ENCODE data around the gene CISTR.
"Not testable (repeated sequence)": the region's sequence is repeated elsewhere in the genome, so short reads cannot be mapped to it uniquely, and the experiment has no call there.

Gene CISTR

GRCh38 chr12:53777936-53778644 is 26.3 kb upstream of the CISTR start:
- no peak overlapping the region for H3K27ac Mint-ChIP-seq
- no peaks in the 10 kb centered on the region for H3K9me3 Mint-ChIP-seq
- peaks cover 67% of the 10 kb centered on the region for H3K27me3 Mint-ChIP-seq
- no peak overlapping the region for H3K4me3 Mint-ChIP-seq
- no peaks in the 10 kb centered on the region for H3K4me1 Mint-ChIP-seq (ENCODE audit: low read depth)
- H3K36me3 Mint-ChIP-seq (ENCODE audit: low read depth) = no peaks in the 10 kb centered on the region
- intact Hi-C loops (cut with micrococcal nuclease) = no loop called here

- Mint-ChIP-seq H3K4me1 (ENCODE audit: low read depth) (no peaks in the 10 kb centered on the region), H3K36me3 (ENCODE audit: low read depth) (no peaks in the 10 kb centered on the region), H3K4me3 (no peak overlapping the region), H3K9me3 (no peaks in the 10 kb centered on the region), H3K27ac (no peak overlapping the region), H3K27me3 (peaks cover 64% of the 10 kb centered on the region)
- intact Hi-C loops (cut with micrococcal nuclease) = no loop called here
Measured at GRCh38 chr12:53777412-53777811, 25.6 kb upstream of the CISTR start.

- Mint-ChIP-seq H3K4me3 (no peak overlapping the region), H3K36me3 (ENCODE audit: low read depth) (no peaks in the 10 kb centered on the region), H3K27me3 (peaks cover 63% of the 10 kb centered on the region), H3K4me1 (ENCODE audit: low read depth) (no peaks in the 10 kb centered on the region), H3K27ac (no peak overlapping the region), H3K9me3 (no peaks in the 10 kb centered on the region)
- intact Hi-C loops (cut with micrococcal nuclease) = no loop called here
Measured at GRCh38 chr12:53776872-53777271, 25.1 kb upstream of the CISTR start.

GRCh38 chr12:53775478-53776145 is 23.8 kb upstream of the CISTR start:
- intact Hi-C loops (cut with micrococcal nuclease) = no loop called here
- Mint-ChIP-seq H3K27me3 (peaks cover 65% of the 10 kb centered on the region), H3K4me3 (no peak overlapping the region), H3K27ac (no peak overlapping the region), H3K36me3 (ENCODE audit: low read depth) (no peaks in the 10 kb centered on the region), H3K4me1 (ENCODE audit: low read depth) (no peaks in the 10 kb centered on the region), H3K9me3 (no peaks in the 10 kb centered on the region)

- Mint-ChIP-seq H3K4me1 (ENCODE audit: low read depth) (no peaks in the 10 kb centered on the region), H3K27ac (no peak overlapping the region), H3K4me3 (no peak overlapping the region), H3K9me3 (no peaks in the 10 kb centered on the region), H3K27me3 (peaks cover 74% of the 10 kb centered on the region), H3K36me3 (ENCODE audit: low read depth) (no peaks in the 10 kb centered on the region)
- intact Hi-C loops (cut with micrococcal nuclease) = no loop called here
Measured at GRCh38 chr12:53770281-53770680, 18.5 kb upstream of the CISTR start.

- Mint-ChIP-seq H3K4me3 (no peak overlapping the region), H3K36me3 (ENCODE audit: low read depth) (no peaks in the 10 kb centered on the region), H3K27me3 (peaks cover 78% of the 10 kb centered on the region), H3K27ac (no peak overlapping the region), H3K9me3 (no peaks in the 10 kb centered on the region), H3K4me1 (ENCODE audit: low read depth) (no peaks in the 10 kb centered on the region)
- intact Hi-C loops (cut with micrococcal nuclease) = no loop called here
Measured at GRCh38 chr12:53768976-53769375, 17.2 kb upstream of the CISTR start.

- no peaks in the 10 kb centered on the region for H3K4me1 Mint-ChIP-seq (ENCODE audit: low read depth)
- H3K9me3 Mint-ChIP-seq = no peaks in the 10 kb centered on the region
- no peak overlapping the region for H3K4me3 Mint-ChIP-seq
- intact Hi-C loops (cut with micrococcal nuclease) = no loop called here
- no peak overlapping the region for H3K27ac Mint-ChIP-seq
- no peaks in the 10 kb centered on the region for H3K36me3 Mint-ChIP-seq (ENCODE audit: low read depth)
- H3K27me3 Mint-ChIP-seq = peaks cover 79% of the 10 kb centered on the region
Measured at GRCh38 chr12:53766881-53767280, 15.1 kb upstream of the CISTR start.

GRCh38 chr12:53765891-53766290 is 14.1 kb upstream of the CISTR start:
- no peaks in the 10 kb centered on the region for H3K36me3 Mint-ChIP-seq (ENCODE audit: low read depth)
- intact Hi-C loops (cut with micrococcal nuclease) = no loop called here
- H3K27me3 Mint-ChIP-seq = peaks cover 77% of the 10 kb centered on the region
- H3K27ac Mint-ChIP-seq = no peak overlapping the region
- H3K4me3 Mint-ChIP-seq = no peak overlapping the region
- no peaks in the 10 kb centered on the region for H3K9me3 Mint-ChIP-seq
- no peaks in the 10 kb centered on the region for H3K4me1 Mint-ChIP-seq (ENCODE audit: low read depth)

GRCh38 chr12:53764615-53765014 is 12.8 kb upstream of the CISTR start:
- intact Hi-C loops (cut with micrococcal nuclease) = no loop called here
- H3K36me3 Mint-ChIP-seq (ENCODE audit: low read depth) = no peaks in the 10 kb centered on the region
- no peaks in the 10 kb centered on the region for H3K4me1 Mint-ChIP-seq (ENCODE audit: low read depth)
- H3K27me3 Mint-ChIP-seq = peaks cover 78% of the 10 kb centered on the region
- H3K27ac Mint-ChIP-seq = no peak overlapping the region
- H3K9me3 Mint-ChIP-seq = no peaks in the 10 kb centered on the region
- no peak overlapping the region for H3K4me3 Mint-ChIP-seq

- H3K4me3 Mint-ChIP-seq; intact Hi-C loops (cut with micrococcal nuclease); H3K9me3 Mint-ChIP-seq; H3K27ac Mint-ChIP-seq; H3K36me3 Mint-ChIP-seq (ENCODE audit: low read depth): not testable (repeated sequence)
- peaks cover 84% of the 10 kb centered on the region for H3K27me3 Mint-ChIP-seq
- H3K4me1 Mint-ChIP-seq (ENCODE audit: low read depth) = peaks cover 11% of the 10 kb centered on the region
Measured at GRCh38 chr12:53762793-53763192, 11.0 kb upstream of the CISTR start.

GRCh38 chr12:53761306-53761705 is 9.5 kb upstream of the CISTR start:
- intact Hi-C loops (cut with micrococcal nuclease) = no loop called here
- Mint-ChIP-seq H3K9me3 (no peaks in the 10 kb centered on the region), H3K27me3 (peaks cover 80% of the 10 kb centered on the region), H3K36me3 (ENCODE audit: low read depth) (no peaks in the 10 kb centered on the region), H3K4me1 (ENCODE audit: low read depth) (peaks cover 19% of the 10 kb centered on the region), H3K4me3 (no peak overlapping the region), H3K27ac (no peak overlapping the region)

- Mint-ChIP-seq H3K4me3 (no peak overlapping the region), H3K36me3 (ENCODE audit: low read depth) (no peaks in the 10 kb centered on the region), H3K27me3 (peaks cover 64% of the 10 kb centered on the region), H3K27ac (no peak overlapping the region), H3K9me3 (no peaks in the 10 kb centered on the region), H3K4me1 (ENCODE audit: low read depth) (peaks cover 20% of the 10 kb centered on the region)
- intact Hi-C loops (cut with micrococcal nuclease) = no loop called here
Measured at GRCh38 chr12:53759261-53759660, 7.5 kb upstream of the CISTR start.

- H3K27ac Mint-ChIP-seq = no peak overlapping the region
- no peak overlapping the region for H3K4me3 Mint-ChIP-seq
- H3K4me1 Mint-ChIP-seq (ENCODE audit: low read depth) = peaks cover 20% of the 10 kb centered on the region
- no peaks in the 10 kb centered on the region for H3K36me3 Mint-ChIP-seq (ENCODE audit: low read depth)
- intact Hi-C loops (cut with micrococcal nuclease) = no loop called here
- H3K27me3 Mint-ChIP-seq = peaks cover 59% of the 10 kb centered on the region
- H3K9me3 Mint-ChIP-seq = no peaks in the 10 kb centered on the region
Measured at GRCh38 chr12:53758730-53759103, 6.9 kb upstream of the CISTR start.

GRCh38 chr12:53758081-53758729 is 6.4 kb upstream of the CISTR start:
- Mint-ChIP-seq H3K27ac (no peak overlapping the region), H3K4me3 (no peak overlapping the region), H3K27me3 (peaks cover 54% of the 10 kb centered on the region), H3K36me3 (ENCODE audit: low read depth) (no peaks in the 10 kb centered on the region), H3K9me3 (no peaks in the 10 kb centered on the region), H3K4me1 (ENCODE audit: low read depth) (peaks cover 20% of the 10 kb centered on the region)
- intact Hi-C loops (cut with micrococcal nuclease) = no loop called here
